Frontal cortex (tissue), 4 donors: ENCODE measurements around the gene HMMR. TPM values are rescaled to one million over a fixed set of nuclear protein-coding genes. Genes with fewer than 3 reads are reported as not detected.
A peak's percentile ranks its signal among the peaks of the same experiment; 100 is the strongest.
"Not testable (repeated sequence)": the region's sequence is repeated elsewhere in the genome, so short reads cannot be mapped to it uniquely, and the experiment has no call there.

Experiments
- DNase-seq, 2 donors: peaks; one replicate each; pipeline ENCODE4 v3.0.0; 2012; ENCODE audit warnings: low spot score in 2 of 2
- FAIRE-seq: peaks from 2 replicates; lab custom pipeline; 2012; peaks lifted over from hg19 to GRCh38; lab: Jason Lieb, UNC
- total RNA-seq: library from RNA; depleted of rRNA; stranded (reverse); fragments of >200 nt; gene quantifications from one replicate; pipeline ENCODE4 v1.2.3, GENCODE V29; 2014
- donor health status: control.
- donor health status: control.
- donor health status: control.

HMMR gene
- total RNA-seq, 1 donor from 2014 or later, result 2.9 TPM

- FAIRE-seq, result no peak
- no peak for DNase-seq
Observed at GRCh38 chr5:163505049-163505367, 44.6 kb downstream of the HMMR start.

- DNase-seq (peak; percentile 88), FAIRE-seq (no peak)
Observed at GRCh38 chr5:163505368-163506094, 45.1 kb downstream of the HMMR start, which contains the start of gene MAT2B. TSS of gene MAT2B (plus strand) at chr5:163505619. CDS start at chr5:163505687, 68 bp downstream.

- DNase-seq (no peak), FAIRE-seq (no peak)
Observed at GRCh38 chr5:163506095-163506457, 45.6 kb downstream of the HMMR start.

- FAIRE-seq (no peak), DNase-seq (no peak)
Observed at GRCh38 chr5:163506726-163507125, 46.3 kb downstream of the HMMR start.

- no peak for DNase-seq
- no peak for FAIRE-seq
Observed at GRCh38 chr5:163508753-163509152, 48.3 kb downstream of the HMMR start.

GRCh38 chr5:163509291-163509951, 49.0 kb downstream of the HMMR start:
- FAIRE-seq (no peak), DNase-seq (no peak)

GRCh38 chr5:163512526-163512925, 52.1 kb downstream of the HMMR start:
- DNase-seq (no peak), FAIRE-seq (no peak)

- FAIRE-seq, result no peak
- DNase-seq, result no peak
Observed at GRCh38 chr5:163525096-163525495, 64.7 kb downstream of the HMMR start.

- no peak for FAIRE-seq
Observed at GRCh38 chr5:163529698-163530097, 69.3 kb downstream of the HMMR start.

GRCh38 chr5:163531272-163531671, 70.8 kb downstream of the HMMR start:
- FAIRE-seq (no peak), DNase-seq (no peak)

More at GRCh38 chr5:163529698-163530097, 69.3 kb downstream of the HMMR start:
- no peak for DNase-seq

GRCh38 chr5:163532171-163533084, 72.0 kb downstream of the HMMR start:
- FAIRE-seq, result no peak
- DNase-seq, result no peak

- DNase-seq (no peak), FAIRE-seq (no peak)
Observed at GRCh38 chr5:163533223-163533622, 72.8 kb downstream of the HMMR start.

- no peak for FAIRE-seq
- DNase-seq, result no peak
Observed at GRCh38 chr5:163534492-163535094, 74.2 kb downstream of the HMMR start.

GRCh38 chr5:163535290-163535689, 74.9 kb downstream of the HMMR start:
- DNase-seq (no peak), FAIRE-seq (no peak)

GRCh38 chr5:163536442-163536841, 76.0 kb downstream of the HMMR start:
- not testable (repeated sequence) for FAIRE-seq, DNase-seq

GRCh38 chr5:163540696-163541095, 80.3 kb downstream of the HMMR start:
- no peak for FAIRE-seq
- no peak for DNase-seq
